GM12874 (cell line): ENCODE results near the gene ABO.

Source experiments
- TF ChIP-seq, protein P1 (sequence below): IDR thresholded peaks from 2 replicates; pipeline ENCODE4 v1.5.1; 2011; ENCODE audit warnings: low read depth, mild to moderate bottlenecking, control low read depth, low read length, moderate library complexity; ENCODE audit not compliant: insufficient read depth

ABO gene

DNA sequence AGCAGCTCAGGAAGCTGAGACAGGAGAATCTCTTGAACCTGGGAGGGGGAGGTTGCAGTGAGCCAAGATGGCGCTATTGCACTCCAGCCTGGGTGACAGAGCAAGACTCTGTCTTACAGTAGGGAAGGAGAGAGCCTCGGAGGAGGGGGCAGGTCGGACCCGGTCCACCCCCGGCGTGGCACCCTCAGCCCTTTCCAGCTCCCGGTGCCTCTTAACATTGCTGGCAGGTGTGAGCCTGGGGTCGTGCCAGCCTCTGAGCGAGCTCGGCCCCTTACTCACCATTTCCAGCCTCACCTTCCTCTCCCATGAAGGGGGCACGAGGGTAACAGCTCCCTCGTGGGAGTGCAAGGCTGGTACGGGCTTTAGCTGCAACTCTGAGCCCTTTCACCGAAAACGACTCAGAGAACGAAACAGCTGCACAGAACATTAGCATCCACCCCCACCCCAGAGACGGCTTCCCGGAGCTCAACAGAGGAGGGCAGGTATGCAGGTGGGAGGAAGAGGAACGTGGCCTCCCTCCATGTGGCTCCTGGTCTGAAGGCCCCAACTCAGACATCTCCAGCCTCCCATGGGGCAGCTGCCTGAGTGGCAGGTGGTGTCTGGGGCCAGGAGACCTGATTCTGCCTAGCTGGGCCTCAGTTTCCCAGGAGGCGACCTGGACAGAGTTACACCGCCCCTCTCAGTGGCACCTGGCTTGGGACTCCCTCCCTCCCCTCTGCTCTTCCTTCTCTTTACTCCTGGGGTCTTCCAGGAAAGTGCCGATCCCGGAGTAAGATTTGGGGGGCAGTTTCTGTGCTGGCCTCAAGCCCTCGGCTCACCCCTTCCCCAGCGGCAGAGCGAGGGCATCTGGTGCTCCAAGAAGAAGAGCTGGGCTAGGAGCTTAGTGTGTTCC, 28.5 kb upstream of the ABO start:
- TF ChIP-seq, protein P1, sequence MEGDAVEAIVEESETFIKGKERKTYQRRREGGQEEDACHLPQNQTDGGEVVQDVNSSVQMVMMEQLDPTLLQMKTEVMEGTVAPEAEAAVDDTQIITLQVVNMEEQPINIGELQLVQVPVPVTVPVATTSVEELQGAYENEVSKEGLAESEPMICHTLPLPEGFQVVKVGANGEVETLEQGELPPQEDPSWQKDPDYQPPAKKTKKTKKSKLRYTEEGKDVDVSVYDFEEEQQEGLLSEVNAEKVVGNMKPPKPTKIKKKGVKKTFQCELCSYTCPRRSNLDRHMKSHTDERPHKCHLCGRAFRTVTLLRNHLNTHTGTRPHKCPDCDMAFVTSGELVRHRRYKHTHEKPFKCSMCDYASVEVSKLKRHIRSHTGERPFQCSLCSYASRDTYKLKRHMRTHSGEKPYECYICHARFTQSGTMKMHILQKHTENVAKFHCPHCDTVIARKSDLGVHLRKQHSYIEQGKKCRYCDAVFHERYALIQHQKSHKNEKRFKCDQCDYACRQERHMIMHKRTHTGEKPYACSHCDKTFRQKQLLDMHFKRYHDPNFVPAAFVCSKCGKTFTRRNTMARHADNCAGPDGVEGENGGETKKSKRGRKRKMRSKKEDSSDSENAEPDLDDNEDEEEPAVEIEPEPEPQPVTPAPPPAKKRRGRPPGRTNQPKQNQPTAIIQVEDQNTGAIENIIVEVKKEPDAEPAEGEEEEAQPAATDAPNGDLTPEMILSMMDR = no peak

- TF ChIP-seq, protein P1 = no peak
Observed at GRCh38 chr9:133301253-133302230, 26.5 kb upstream of the ABO start.

DNA sequence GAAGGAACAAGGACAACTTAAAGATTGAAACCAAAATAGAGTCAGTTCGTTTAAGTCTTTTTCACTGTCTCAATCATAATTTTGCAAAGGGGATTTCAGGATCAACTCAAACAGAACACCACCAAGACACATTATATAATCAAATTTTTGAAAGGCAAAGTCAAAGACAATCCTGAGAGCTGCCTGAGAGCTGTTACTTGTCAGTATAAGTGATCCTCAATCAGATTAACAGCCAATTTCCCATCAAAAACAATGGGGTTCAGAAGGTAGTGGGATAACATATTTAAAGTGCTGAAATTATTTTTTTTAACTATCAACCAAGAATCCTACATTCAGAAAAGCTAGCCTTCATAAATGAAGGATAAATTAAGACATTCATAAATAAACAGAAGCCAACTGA, 19.3 kb upstream of the ABO start:
- TF ChIP-seq, protein P1 = no peak

DNA sequence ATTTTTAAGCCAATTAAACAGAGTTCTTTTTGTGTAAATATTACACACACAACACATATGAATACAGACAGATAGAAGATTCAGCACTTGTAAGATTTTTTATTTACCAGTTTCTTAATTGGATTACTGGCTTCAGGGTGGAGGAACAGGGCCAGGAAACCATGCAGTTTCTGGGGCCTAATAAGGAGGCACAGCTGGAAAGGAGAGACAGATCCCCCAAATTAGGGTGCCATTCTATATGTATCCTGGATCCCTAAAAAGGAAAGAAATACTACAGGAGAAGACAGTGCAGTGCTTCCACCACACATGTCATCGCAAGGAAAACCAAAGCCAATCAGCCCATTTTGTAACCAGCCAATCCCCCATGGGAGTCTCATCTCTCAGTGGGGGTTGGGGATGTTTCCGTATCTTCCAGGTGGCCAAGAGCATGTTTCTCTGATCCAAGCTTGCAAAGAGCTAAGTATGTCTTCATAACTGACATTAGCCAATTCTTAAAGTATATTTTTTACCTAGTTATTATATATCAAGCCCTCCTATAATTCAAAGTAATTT, 15.8 kb upstream of the ABO start:
- TF ChIP-seq, protein P1 = no peak

GRCh38 chr9:133286523-133286922, 11.5 kb upstream of the ABO start:
- TF ChIP-seq, protein P1 = no peak

GRCh38 chr9:133285252-133285775, 10.3 kb upstream of the ABO start:
- TF ChIP-seq, protein P1 = no peak
